ENCODE measurements around the gene CDH3.

Gene CDH3

GRCh38 chr16:68660359-68660795 is 15.3 kb downstream of the CDH3 start:
- H3K4me3 ChIP-seq (ENCODE audit: low read length) = no peak overlapping the region
- no peak for TF ChIP-seq ZNF274 (IDR thresholded peaks at IDR 0.05; ENCODE audit: low read depth, low read length)

DNA sequence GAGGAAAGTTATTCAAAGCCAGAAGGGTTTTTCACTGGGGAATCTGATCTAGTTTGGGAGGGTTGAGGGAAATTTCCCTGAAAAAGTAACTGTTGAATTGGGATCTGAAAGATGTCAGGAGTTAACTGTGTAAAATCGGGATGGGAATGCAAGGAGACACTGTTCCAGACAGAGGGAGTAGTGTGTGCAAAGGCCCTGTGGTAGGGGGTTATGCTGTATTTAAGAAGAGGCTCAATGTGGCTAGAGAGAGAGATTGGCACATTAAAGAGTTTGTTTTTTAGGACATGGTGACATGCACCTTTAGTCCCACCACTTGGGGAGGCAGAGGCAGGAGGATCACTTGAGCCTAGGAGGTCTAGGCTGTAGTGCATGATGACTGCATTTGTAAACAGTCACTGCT is 16.9 kb downstream of the CDH3 start:
- H3K4me3 ChIP-seq (ENCODE audit: low read length) = no peak overlapping the region
- no peak for TF ChIP-seq ZNF274 (IDR thresholded peaks at IDR 0.05; ENCODE audit: low read depth, low read length)

DNA sequence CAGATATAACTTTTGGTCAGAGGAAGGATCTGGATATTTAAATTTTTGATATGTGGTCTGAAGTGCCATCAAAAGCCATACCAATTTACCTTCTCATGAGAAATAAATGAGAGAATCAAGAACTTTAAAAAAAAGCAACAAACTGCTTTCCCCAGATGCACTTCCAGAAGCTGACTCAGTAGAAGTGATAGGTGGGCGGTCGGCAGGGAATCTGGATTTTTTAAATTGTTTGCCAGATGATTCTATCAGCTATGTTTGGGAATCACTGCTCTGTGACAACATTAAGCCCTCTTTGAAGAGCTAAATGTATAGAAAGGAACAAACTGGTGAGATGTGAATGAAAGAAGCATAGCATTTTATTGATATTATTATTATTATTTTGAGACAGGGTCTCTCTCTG is 19.2 kb downstream of the CDH3 start:
- no peak overlapping the region for H3K4me3 ChIP-seq (ENCODE audit: low read length)
- TF ChIP-seq ZNF274 (IDR thresholded peaks at IDR 0.05; ENCODE audit: low read depth, low read length) = no peak

- no peak for TF ChIP-seq ZNF274 (IDR thresholded peaks at IDR 0.05; ENCODE audit: low read depth, low read length)
- H3K4me3 ChIP-seq (ENCODE audit: low read length) = no peak overlapping the region
These were observed 20.4 kb downstream of the CDH3 start for GRCh38 chr16:68665501-68665900.

DNA sequence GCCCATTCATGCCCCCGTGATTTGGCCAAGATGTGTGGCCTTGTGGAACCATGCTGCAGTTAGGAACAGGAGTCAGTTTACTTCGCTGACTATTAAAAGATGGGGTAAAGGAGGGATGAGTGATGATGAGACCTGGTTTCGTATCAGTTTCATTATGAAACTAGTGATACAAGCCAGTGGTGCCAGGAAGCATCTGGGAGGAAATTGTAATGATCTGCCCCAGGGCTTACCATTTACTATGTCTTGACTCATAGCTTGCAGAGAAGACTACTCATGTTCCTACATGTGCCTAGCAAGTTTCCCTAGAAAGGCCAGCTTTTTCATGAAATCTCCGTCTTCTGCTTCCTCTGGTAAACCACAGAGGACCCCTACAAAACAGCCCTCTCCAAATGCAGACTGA is 23.2 kb downstream of the CDH3 start:
- no peak overlapping the region for H3K4me3 ChIP-seq (ENCODE audit: low read length)

DNA sequence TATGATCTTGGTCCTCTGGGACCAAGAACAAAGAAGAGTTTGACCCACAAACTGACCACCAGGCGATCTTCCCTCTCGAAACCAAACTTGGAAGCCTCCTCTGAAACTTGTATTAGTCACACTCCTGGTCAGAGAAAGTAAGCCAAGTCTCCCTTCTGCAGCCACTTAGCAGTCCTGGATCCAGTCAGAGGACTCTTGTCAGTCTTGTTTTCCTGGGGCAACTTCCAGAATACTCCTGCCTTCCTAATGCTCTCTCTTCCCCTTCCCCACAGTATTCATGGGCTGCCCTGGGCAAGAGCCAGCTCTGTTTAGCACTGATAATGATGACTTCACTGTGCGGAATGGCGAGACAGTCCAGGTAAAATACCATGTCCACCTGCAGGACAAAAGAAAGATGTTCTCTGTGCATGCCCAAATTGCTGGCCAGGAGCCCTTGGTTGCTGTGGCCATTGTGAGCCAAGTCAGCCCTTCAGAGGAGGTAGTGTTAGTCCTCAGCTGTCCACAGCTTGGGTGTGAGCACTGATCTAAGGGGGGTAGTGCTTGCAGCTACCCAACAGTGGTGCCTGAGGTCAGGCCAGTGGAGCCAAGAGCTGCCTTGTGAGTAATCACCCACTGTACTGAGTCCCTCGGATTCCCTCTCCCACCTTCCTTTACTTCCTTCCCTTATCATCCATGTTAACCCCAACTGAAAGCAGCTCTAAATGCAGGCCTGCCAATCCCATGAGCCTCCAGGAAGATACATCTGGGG is 31.2 kb downstream of the CDH3 start:
- H3K4me3 ChIP-seq (ENCODE audit: low read length) = no peak overlapping the region
- TF ChIP-seq ZNF274 (IDR thresholded peaks at IDR 0.05; ENCODE audit: low read depth, low read length) = no peak

More for the DNA sequence above, 23.2 kb downstream of the CDH3 start:
- TF ChIP-seq ZNF274 (IDR thresholded peaks at IDR 0.05; ENCODE audit: low read depth, low read length) = no peak

- H3K4me3 ChIP-seq (ENCODE audit: low read length) = no peak overlapping the region
- no peak for TF ChIP-seq ZNF274 (IDR thresholded peaks at IDR 0.05; ENCODE audit: low read depth, low read length)
These were observed 35.9 kb downstream of the CDH3 start for GRCh38 chr16:68681038-68681437.

DNA sequence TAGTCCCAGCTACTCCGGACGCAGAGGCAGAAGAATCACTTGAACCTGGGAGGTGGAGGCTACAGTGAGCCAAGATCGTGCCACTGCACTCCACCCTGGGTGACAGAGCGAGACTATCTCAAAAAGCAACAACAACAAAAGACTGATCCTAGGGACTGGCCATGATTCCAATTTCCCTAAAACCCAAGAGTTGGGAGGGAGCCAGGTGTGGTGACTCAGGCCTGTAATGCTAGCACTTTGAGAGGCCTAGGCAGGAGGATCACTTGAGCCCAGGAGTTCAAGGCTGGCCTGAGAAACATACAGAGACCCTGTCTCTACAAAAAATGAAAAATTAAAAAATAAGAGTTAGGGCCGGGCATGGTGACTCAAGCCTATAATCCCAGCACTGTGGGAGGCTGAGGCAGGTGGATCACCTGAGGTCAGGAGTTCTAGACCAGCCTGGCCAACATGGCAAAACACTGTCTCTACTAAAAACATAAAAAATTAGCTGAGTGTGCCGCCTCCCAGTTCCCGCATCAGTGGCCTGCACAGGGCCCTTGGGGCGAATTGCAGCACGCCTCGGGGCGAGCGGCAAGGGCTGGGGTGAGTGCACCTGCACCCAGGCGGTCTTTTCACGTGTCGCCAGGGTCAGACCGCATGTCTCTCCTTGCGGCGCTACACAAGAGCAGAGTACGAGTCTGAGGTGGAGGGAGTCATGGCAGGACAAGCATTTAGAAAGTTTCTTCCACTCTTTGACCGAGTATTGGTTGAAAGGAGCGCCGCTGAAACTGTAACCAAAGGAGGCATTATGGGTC is 40.8 kb downstream of the CDH3 start:
- no peak overlapping the region for H3K4me3 ChIP-seq (ENCODE audit: low read length)
- TF ChIP-seq ZNF274 (IDR thresholded peaks at IDR 0.05; ENCODE audit: low read depth, low read length) = no peak

DNA sequence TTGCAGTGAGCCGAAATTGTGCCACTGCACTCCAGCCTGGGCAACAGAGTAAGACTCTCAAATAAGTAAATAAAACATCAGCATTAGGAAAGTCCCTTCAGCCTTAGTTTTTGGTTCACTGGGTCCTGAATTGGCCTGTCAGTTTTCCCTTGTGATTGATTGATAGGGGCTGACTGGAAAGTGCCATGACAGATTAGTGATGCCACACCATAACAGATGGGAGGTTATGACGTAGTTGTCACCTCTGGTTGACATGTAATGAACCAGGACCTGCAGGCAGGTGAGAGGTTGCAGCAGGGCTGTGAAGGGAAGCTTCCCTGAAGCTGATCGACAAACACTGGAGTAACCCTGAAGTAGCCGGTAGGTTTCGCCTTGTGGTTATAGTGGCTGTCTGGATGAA is 41.8 kb downstream of the CDH3 start:
- TF ChIP-seq ZNF274 (IDR thresholded peaks at IDR 0.05; ENCODE audit: low read depth, low read length) = no peak
- H3K4me3 ChIP-seq (ENCODE audit: low read length) = no peak overlapping the region

- no peak for TF ChIP-seq ZNF274 (IDR thresholded peaks at IDR 0.05; ENCODE audit: low read depth, low read length)
- H3K4me3 ChIP-seq (ENCODE audit: low read length) = no peak overlapping the region
These were observed 44.8 kb downstream of the CDH3 start for GRCh38 chr16:68689921-68690320.

- TF ChIP-seq ZNF274 (IDR thresholded peaks at IDR 0.05; ENCODE audit: low read depth, low read length) = no peak
- no peak overlapping the region for H3K4me3 ChIP-seq (ENCODE audit: low read length)
These were observed 50.5 kb downstream of the CDH3 start for GRCh38 chr16:68695575-68695974.

DNA sequence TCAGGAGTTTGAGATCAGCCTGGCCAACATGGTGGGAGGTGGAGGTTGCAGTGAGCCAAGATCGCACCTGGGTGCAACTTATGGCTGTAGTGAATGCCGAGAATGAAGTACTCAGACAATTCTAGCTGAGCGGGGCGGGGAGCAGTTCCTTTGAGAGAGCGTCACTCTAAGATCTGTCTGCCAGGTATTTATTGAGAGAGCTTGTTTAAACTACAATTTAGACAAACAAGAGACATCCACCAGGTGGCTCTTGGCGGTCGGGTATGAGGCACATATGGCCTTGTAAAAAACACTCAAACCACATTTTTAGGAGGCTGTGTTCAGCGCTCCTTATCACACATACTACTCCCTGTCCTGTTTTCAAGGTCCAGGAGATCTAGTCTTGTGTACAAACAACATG is 51.4 kb downstream of the CDH3 start:
- no peak for TF ChIP-seq ZNF274 (IDR thresholded peaks at IDR 0.05; ENCODE audit: low read depth, low read length)

DNA sequence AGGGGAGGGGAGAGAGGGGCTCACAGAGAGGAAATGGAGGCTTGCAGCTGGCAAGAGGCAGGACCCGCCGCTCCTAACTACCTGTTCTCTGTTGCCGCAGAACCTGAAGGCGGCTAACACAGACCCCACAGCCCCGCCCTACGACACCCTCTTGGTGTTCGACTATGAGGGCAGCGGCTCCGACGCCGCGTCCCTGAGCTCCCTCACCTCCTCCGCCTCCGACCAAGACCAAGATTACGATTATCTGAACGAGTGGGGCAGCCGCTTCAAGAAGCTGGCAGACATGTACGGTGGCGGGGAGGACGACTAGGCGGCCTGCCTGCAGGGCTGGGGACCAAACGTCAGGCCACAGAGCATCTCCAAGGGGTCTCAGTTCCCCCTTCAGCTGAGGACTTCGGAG is 53.0 kb downstream of the CDH3 start:
- TF ChIP-seq ZNF274 (IDR thresholded peaks at IDR 0.05; ENCODE audit: low read depth, low read length) = no peak
- H3K4me3 ChIP-seq (ENCODE audit: low read length) = no peak overlapping the region

More for the DNA sequence above, 51.4 kb downstream of the CDH3 start:
- H3K4me3 ChIP-seq (ENCODE audit: low read length) = no peak overlapping the region

- H3K4me3 ChIP-seq (ENCODE audit: low read length) = no peak overlapping the region
- TF ChIP-seq ZNF274 (IDR thresholded peaks at IDR 0.05; ENCODE audit: low read depth, low read length) = no peak
These were observed 55.0 kb downstream of the CDH3 start for GRCh38 chr16:68700120-68700519.

GRCh38 chr16:68700831-68701230 is 55.7 kb downstream of the CDH3 start:
- TF ChIP-seq ZNF274 (IDR thresholded peaks at IDR 0.05; ENCODE audit: low read depth, low read length) = no peak
- no peak overlapping the region for H3K4me3 ChIP-seq (ENCODE audit: low read length)
